Ovary (tissue), 3 donors: ENCODE results near the gene DOLPP1.

Experiments
- EP300 ChIP-seq: sonication (generic); formaldehyde crosslinking; IDR thresholded peaks from one replicate; pipeline ENCODE4 v1.6.1; 2017; ENCODE audit warnings: antibody characterized with exemption
- POLR2A ChIP-seq: fragments of 450-650 bp; IDR thresholded peaks from one replicate; pipeline ENCODE4 v1.6.1; 2017; ENCODE audit warnings: antibody characterized with exemption, mild to moderate bottlenecking, moderate library complexity
- TF ChIP-seq, protein P1 (sequence below), 3 donors: fragments of 450-650 bp in 2 of 3; fragments of 200-600 bp in 1 of 3; IDR thresholded peaks; one replicate each; pipeline versions ENCODE4 v1.5.1 to v1.8.0; 2016 to 2022; ENCODE audit warnings: antibody characterized with exemption in 3 of 3, mild to moderate bottlenecking in 1 of 3
- donor health status: DM: no; HTN: no; CAD: no.

- TF ChIP-seq, protein P1, sequence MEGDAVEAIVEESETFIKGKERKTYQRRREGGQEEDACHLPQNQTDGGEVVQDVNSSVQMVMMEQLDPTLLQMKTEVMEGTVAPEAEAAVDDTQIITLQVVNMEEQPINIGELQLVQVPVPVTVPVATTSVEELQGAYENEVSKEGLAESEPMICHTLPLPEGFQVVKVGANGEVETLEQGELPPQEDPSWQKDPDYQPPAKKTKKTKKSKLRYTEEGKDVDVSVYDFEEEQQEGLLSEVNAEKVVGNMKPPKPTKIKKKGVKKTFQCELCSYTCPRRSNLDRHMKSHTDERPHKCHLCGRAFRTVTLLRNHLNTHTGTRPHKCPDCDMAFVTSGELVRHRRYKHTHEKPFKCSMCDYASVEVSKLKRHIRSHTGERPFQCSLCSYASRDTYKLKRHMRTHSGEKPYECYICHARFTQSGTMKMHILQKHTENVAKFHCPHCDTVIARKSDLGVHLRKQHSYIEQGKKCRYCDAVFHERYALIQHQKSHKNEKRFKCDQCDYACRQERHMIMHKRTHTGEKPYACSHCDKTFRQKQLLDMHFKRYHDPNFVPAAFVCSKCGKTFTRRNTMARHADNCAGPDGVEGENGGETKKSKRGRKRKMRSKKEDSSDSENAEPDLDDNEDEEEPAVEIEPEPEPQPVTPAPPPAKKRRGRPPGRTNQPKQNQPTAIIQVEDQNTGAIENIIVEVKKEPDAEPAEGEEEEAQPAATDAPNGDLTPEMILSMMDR (IDR thresholded peaks at IDR 0.05): no peak
- TF ChIP-seq EP300 (peak; percentile 76), POLR2A (no peak)
Measured at GRCh38 chr9:129139993-129140396, 59.1 kb downstream of the DOLPP1 start.
